ENCODE measurements around the gene TEX53.

Gene TEX53

GRCh38 chr9:114633438-114634089 lies 24.0 kb downstream of the TEX53 start:
- DNase-seq: no peak

- DNase-seq: no peak
Measured at GRCh38 chr9:114631166-114631565, 26.4 kb downstream of the TEX53 start.

GRCh38 chr9:114629563-114630090 lies 28.0 kb downstream of the TEX53 start:
- no peak for DNase-seq

GRCh38 chr9:114627553-114627952 lies 30.1 kb downstream of the TEX53 start:
- DNase-seq: no peak

- DNase-seq: no peak
Measured at GRCh38 chr9:114626415-114627020, 31.1 kb downstream of the TEX53 start.

GRCh38 chr9:114624677-114625076 lies 32.9 kb downstream of the TEX53 start:
- DNase-seq: no peak

GRCh38 chr9:114621975-114622609 lies 35.5 kb downstream of the TEX53 start:
- no peak for DNase-seq

- no peak for DNase-seq
Measured at GRCh38 chr9:114621561-114621960, 36.0 kb downstream of the TEX53 start.

GRCh38 chr9:114619191-114619761 lies 38.3 kb downstream of the TEX53 start:
- no peak for DNase-seq

- no peak for DNase-seq
Measured at GRCh38 chr9:114616684-114617520, 40.7 kb downstream of the TEX53 start.

- DNase-seq: no peak
Measured at GRCh38 chr9:114614373-114614772, 43.2 kb downstream of the TEX53 start.

- DNase-seq: no peak
Measured at GRCh38 chr9:114613919-114614318, 43.7 kb downstream of the TEX53 start.

GRCh38 chr9:114613087-114613486 lies 44.5 kb downstream of the TEX53 start:
- DNase-seq: no peak

- no peak for DNase-seq
Measured at GRCh38 chr9:114612272-114612923, 45.2 kb downstream of the TEX53 start.

- peak; percentile 27 for DNase-seq
Measured at GRCh38 chr9:114611516-114612271, 45.9 kb downstream of the TEX53 start.

GRCh38 chr9:114608525-114608796 lies 49.1 kb downstream of the TEX53 start:
- DNase-seq: no peak

- no peak for DNase-seq
Measured at GRCh38 chr9:114607671-114608524, 49.7 kb downstream of the TEX53 start.

- DNase-seq: no peak
Measured at GRCh38 chr9:114606597-114607207, 50.9 kb downstream of the TEX53 start.
